Breast epithelium (tissue), 3 donors: ENCODE data around the gene P2RY11.

Source experiments
- CTCF ChIP-seq, 3 donors: fragments of 450-650 bp; IDR thresholded peaks; one replicate each; pipeline ENCODE4 v1.5.1; 2016 to 2017; ENCODE audit warnings: antibody characterized with exemption in 3 of 3, mild to moderate bottlenecking in 3 of 3, moderate library complexity in 3 of 3
- POLR2AphosphoS5 ChIP-seq, 3 donors: sonication (generic); formaldehyde crosslinking; IDR thresholded peaks; one replicate each; pipeline ENCODE4 v1.6.1; 2017; ENCODE audit warnings: antibody characterized with exemption in 3 of 3

GRCh38 chr19:10134040-10134439 is 22.5 kb downstream of the P2RY11 start:
- TF ChIP-seq CTCF (IDR thresholded peaks at IDR 0.05) (no peak), POLR2AphosphoS5 (IDR thresholded peaks at IDR 0.05) (no peak)
